GM19328 (cell line): ENCODE data around the gene MIER1.
"Not testable (repeated sequence)": the region's sequence is repeated elsewhere in the genome, so short reads cannot be mapped to it uniquely, and the experiment has no call there.

Source experiments
- ATAC-seq: cut with Tn5 transposase; IDR thresholded peaks from one replicate; pipeline ENCODE4 v1.9.1; 2021; ENCODE audit warnings: mild to moderate bottlenecking, moderate library complexity; ENCODE audit not compliant: unreplicated experiment

MIER1 gene

DNA sequence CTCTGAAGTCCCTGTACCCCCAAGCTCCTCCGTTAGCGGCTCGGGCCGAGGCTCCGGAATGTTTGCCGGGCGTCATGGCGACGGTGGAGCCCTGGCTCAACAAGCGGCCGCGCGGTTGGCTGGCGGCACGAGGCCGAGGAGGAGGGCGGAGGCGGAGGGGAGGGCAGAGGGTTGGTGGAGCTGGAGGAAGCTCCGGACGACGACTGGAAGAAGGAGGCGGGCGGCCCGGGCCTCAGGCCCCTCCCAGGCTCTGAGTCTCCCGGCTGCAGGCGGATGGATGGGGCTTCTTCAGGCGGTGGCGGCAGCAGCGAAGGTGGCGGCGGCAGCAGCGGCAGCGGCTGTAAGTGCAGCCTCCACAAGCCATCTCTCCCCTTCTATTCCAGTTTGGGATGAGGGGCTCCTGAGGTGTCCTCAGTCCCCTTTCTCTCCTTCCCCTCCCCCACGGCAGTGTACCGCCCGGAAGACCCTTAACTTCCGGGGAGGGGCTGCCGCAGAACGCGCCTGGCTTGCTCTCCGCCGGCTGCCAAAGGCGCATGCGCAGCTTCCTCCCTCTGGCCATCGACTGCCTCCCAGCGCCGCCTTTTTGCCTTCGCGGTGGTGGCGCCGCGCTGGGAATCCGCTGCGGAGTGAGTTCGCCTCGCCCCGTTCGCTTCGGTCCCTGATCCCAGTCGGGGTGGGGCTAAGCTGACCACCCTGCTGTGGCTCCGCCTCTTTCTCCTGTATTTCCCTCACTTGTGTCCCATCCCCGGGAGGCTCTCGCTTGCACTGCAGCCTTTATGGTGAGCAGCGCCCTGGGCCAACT lies at the start of gene MIER1, which contains the start of gene DNAI4:
MIER1 (plus strand) TSS at position 235 of the 802 bp plus-strand sequence; CDS start at position 274, 39 bp downstream.
DNAI4 (minus strand) TSS at position 101 of the 802 bp plus-strand sequence; CDS start at position 76, 25 bp downstream.
- peak; percentile 95 for ATAC-seq

DNA sequence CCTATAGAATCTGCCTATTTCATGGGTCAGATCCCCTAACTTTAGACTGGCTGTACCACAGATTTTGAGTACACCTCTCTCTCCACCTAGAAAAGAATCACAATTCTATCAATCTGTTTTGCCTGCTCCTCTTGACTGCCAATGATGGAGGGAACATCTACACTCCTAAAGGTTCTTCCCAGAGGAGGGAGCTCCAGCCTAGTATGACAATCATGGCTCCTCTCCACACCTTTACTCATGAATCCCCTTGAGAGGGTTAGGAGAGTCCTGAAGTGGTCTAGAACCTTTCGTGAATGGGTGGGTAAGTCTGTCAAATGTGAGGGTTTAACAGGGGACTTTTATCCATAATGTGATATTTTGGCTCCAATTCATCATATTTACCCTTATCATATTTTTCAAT lies 48.1 kb upstream of the MIER1 start:
- no peak for ATAC-seq

DNA sequence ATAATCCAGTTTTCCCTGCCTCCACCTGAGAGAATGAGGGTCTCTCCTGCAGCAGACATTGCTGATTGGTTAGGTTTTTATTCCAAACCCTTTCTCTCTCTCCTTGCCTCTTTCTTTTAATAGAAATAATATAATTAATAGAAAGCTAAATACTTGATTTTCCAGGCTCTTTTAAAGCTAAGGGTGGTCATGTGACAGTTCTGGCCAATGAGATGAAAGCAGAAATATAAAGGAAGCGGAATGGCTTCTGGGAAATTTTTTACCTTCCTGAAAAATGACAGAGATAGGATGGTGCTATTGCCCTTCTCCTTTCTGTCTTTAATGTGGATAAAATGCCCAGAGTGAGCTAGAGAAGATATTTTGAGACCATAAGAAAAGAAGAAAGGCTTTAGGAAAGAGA lies 35.8 kb upstream of the MIER1 start:
- ATAC-seq = no peak

DNA sequence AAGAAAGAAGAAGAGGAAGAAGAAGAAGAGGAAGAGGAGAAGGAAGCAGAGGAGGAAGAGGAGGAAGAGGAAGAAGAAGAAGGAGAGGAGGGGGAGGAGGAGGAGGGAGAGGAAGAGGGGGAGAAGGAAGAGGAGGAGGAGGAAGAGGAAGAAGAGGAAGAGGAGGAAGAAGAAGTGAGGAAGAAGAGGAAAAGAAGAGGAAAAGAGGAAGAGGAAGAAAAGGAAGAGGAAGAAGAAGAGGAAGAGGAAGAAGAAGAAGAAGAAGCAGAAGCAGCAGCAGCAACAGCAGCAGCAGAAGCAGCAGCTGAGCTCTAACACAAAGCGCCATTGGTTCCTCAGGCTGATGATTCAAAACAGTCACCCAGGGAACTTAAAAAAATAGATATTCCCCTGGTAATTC lies 34.2 kb upstream of the MIER1 start:
- ATAC-seq = no peak

DNA sequence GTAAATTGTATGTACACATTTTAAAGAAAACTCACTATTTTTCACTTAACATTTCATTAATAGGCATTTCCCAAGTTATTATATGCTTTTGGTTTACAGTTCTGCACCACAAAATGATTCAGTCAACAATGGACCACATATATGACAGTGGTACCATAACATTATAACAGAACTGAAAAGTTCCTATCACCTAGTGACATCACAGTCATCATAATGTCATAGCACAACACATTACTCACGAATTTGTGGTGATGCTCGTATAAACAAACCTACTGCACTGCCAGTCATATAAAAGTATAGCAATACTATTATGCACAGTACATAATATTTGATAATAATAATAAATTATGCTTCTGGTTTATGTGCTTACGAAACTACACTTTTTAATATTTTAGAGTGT lies 31.1 kb upstream of the MIER1 start:
- no peak for ATAC-seq

DNA sequence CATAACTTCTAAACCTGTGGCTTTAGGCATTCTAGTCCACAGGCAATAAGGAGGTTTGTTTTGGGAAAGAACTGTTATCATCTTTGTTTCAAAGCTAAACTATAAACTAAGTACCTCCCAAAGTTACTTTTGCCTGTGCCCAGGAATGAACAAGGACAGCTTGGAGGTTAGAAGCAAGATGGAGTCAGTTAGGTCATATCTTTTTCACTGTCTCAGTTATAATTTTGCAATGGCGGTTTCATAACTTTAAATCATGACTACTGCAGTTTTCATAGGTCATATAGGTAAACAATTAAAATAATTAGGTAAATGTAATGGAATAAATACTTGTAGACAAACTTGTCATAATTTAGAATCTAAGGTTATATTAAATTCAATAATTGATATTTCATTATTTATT lies 9.6 kb upstream of the MIER1 start:
- not testable (repeated sequence) for ATAC-seq

DNA sequence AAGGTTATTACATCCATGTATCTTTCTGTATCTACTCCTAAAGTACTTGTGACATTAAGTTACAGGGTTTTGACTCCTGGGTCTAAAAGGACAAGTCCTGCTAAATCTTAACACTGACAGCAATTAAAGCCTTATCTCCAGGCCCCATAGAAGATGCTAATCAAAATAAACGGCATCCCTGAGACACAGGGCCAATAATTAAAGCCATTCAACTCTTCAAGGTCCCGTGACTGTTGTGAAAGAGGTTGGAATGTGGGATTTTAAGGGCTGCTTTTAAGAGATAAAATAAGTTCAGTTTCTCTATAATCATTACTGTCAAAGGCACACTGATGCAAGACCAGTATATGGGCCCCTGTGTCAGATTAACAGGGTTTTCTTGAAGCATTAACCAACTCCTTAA lies 8.5 kb upstream of the MIER1 start:
- no peak for ATAC-seq

DNA sequence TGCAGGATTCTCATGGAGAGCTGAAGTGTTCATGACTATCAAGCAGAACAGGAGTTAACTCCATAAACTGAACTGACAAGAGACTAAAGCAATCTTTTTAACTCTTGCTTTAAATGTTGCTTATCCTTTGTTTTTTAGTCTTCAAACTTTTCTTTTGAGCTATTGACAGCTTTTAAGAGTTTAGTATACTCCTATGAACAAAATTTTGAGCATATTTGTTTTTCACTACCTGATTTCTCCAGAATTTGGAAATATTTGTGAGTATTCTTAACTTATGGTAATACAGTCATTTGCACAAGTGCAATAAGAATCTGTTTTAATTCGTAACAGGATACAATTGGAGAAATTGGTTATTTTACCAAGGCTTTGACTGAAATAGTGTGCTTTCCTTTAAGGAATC lies 7.3 kb upstream of the MIER1 start:
- no peak for ATAC-seq

DNA sequence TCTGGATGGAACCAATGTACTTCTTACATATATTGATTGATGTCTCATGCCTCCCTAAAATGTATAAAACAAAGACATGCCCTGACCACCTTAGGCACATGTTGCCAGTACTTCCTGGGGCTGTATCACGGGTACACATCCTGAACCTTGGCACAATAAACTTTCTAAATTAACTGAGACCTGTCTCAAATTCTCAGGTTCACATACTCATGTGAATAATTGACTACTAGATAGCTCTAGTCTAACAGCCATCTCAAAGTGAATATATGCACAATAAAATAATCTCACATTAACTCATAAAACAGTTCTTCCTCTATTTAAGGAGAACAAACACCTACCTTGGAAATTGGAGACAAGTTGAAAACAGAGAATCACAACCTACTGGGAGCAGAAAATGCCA lies 5.7 kb upstream of the MIER1 start:
- ATAC-seq = no peak

DNA sequence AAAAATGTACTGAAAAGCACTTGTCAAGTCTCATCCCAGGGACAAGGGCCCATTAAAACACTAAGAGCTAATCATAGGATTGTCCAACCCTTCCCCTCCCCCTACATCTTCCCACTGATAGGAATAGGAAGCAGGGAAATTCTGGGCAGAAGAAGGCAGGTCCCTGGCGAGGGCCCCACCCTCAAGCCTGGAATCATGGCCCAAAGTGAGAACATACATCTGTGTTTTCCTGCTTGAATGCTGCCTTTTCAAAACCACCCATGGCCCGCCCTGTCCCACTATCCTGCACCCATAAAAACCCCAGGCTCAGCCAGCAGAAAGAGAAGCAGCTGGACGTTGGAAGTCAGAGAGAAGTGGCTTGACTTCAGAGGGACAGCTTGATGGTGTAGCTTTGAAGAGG lies 5.0 kb upstream of the MIER1 start:
- ATAC-seq = no peak

DNA sequence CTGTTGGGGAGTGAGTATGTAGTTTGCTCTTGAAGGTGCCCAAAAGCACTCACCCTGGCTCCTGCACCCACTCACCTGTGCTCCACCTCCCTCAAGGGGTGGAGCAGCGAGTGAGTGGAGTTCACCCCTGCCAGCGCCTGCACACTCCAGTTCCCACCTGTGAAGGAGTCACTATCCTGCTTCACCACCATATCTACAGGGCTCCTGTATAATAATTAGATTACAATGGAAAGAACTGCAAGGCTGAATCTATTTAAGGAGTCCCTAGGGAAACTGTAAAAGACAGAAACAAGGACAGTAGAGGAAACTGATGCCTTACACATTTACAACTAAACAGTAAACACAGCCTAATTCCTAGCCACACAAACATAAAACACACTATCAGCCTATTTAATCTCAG lies 4.2 kb upstream of the MIER1 start:
- no peak for ATAC-seq

DNA sequence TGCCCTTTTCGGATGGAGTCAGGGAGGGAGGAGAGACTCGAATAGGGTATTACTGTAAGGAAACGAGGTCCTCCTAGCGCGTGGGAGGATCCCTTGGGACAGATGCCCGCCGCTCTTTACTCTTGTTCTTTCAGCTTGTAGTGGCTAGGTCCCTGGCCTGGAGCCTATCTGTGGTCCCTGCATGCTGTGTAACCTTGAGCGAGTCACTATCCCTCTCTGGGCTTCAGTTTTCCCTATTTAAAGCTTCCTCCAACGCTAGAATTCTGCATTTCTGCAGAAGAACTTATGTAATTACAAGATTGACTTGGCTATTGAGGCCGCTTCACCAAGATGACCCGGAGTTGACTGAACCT lies 744 bp downstream of the MIER1 start:
- no peak for ATAC-seq

DNA sequence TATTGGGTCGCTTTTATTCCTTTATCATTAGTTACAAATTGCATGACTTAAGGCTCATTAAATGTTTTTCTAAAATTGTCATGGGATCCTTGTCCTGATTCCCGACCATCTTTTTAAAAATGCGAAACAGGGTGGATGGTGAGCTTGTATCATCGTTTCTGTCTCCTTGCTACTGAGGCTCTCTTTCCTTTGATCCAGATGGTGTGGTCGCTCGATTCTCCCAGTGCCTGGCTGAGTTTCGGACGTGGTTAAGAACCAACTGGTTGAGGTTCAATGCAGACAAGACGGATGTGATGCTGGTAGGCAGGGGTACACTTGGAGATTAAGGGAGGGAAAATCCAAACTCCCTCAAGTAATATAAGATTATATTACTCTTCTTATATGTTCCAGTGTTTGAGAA lies 1.2 kb downstream of the MIER1 start:
- no peak for ATAC-seq

DNA sequence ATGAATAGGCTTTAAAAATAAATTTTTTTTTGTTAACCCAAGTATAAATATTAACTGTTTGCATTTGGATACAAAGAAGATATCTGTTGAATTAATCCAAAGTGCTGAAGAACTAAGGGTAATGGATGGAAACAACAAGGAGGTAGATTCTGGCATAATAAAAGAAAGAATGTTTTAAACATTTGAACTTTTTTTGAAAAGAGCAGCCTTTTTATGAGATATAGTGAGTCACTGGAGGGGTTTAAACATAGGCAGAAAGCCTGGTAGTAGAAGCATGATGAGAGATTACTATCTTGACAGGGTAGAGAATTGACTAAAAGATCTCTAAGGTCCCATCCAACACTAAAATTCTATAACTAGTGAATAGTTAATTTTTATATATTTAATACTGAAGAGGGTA lies 2.7 kb downstream of the MIER1 start:
- ATAC-seq = no peak

DNA sequence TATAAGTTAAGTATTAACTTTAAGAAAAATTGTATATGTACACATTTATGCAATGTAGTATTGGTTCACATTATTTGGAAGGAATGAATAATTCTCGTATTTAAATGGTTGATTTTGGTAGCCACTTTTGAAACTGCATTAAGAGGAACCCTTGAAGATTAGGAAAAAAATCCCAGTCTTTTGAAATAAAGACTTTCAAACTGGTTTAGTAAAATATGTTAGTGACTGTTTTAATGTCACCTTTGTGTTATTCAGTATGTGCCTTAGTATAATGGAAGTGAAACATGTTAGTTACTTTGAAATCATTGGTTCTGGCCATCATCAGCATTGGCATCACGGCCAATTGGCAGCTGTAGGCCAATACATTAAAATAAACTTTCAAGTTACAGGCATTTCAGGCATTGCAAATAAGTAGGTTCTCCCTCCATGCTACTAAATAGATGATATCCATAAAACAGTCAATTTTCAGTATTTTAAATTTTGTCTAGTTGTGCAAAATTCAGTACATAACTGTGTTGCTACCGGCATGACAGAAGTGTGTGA lies 4.4 kb downstream of the MIER1 start:
- ATAC-seq = no peak

DNA sequence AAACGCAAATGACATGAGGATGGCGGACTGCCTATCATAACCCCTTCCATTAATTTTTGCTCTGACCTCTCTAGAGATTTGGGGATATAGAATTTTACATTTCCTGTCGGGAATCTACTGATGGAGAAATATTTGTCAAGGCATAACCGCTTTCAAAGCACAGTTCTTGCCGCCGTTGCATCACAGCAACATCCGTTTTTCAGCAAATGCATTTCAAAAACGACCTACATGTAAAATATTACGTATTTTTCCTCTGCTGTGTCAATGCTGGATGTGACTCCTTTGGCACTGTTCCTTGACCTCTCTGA lies 4.9 kb downstream of the MIER1 start:
- ATAC-seq = no peak

DNA sequence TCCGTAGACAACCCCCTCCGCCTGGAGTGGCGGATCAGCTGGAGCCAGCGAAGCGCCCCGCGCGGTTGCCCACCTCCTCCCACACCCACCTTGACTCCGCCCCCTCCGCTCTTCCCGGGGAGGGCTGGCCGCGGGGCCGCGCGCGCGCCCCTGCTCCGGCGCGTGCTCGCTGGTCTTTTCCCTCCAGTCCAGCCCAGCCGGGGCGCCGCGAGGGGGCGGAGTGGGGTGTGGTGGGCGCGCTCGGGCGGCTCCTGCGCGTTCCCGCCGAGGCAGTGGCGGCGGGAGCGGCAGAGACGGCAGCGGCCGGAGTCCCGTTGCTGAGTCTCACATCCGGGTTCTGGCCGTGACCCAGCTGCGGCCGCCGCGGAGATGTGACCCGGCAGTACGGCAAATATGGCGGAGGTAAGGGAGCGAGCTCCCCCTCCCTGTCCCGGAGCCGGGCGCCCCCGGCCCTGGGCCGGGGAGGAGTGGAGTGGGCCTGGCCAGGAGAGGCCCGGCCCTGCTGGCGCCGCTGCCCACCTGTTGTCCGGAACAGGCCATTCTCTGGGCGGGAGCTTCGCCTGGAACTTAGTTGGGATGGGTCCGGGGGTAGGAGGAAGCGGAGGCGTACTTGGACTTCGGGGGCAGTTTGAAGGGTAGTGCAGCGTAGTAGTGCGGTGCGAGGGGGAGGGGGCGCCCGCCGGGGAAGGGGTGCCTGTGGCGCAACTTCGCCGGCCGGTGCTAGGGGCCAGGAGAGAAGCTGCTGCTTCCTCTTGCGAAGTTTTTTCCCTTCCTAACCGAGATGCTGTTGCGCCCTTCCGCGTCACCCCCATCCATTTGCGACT lies 5.4 kb downstream of the MIER1 start:
- ATAC-seq = peak; percentile 70

DNA sequence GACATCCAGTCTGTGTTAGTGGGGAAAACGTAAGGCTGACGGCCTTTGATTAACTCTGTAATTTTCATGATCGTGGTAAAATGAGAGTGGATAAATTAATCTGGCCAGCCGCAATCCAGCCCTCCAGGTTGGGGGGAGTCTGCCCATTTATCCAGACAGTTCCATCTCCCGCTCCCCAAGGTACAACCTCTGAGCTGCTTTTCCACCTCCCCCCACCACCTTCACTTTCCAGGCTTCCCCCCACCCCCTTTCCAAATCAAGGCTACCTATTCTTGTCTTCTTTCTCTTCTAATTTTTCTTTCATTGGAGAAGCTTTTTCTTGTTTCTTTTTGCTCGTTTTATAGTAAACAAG lies 6.0 kb downstream of the MIER1 start:
- no peak for ATAC-seq

DNA sequence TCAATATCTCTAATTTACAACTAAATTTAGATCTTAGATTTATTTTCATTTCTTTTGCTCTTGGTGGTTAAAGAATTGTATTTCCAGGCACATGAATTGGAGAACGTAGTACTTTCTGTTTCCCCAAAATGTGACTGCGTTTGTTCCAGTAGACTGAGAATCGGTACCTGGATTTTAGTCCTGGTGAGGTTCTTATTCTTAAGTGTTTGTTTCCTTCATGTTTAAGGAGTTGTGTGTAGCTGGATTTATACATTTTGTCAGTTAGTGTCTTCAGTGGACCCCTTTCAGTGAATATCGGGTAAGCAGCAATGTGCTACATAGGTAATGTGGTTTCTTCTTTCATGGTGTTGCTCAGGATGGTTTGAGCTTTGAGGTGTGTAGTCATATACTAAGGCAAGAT lies 6.8 kb downstream of the MIER1 start:
- ATAC-seq = no peak

DNA sequence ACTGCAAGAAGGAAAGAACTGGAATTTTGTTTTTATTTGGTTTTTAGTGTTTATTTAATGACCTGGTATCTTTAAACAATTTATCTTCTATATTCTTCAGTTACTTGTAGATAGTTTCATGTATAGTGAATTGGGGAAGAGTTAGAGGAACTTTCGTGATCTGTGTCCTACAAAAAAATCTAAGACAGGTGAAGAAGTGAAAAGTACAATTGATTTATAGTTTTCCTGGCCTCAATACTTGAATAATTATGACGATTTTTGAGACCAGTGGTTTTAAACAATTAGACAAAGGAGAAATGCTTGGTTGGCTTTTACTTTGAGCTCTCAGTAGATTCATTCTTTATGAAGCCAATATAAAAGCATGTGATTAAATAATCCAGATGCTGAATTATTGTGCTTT lies 7.5 kb downstream of the MIER1 start:
- no peak for ATAC-seq

DNA sequence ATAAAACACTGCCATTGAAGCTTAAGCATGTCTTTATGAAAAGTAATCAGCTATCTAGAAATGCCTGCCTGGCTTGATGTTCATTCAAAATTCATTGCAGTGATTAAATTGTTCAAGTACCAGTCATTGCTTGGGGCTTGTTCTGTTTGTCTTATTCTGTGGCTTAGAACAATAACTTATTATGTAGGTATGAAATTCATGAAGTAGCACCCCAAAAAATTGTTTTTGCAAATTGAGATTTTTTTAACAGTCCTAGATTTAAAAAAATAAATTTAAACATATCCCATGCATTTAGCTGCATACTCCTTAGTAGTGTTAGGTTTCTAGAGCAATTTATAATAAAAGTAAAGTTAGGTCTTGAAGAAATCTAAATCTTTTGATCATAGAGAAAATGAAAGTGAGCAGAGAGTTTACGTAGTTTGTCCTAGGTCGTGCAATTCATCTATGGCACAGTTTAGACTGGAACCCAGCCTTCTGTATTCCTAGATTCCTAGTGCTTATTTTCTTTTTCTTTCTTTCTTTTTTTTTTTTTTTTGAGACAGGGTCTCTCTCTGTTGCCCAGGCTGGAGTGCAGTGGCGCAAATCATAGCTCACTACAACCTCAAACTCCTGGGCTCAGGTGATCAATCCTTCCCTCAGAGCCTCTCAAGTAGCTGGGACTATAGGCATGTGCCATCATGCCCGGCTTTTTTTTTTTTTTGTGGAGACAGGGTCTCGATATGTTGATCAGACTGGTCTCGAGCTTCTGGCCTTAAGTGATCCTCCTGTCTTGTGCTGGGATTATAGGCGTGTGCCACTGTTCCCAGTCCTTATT lies 9.3 kb downstream of the MIER1 start:
- no peak for ATAC-seq
